ENCODE results near the gene PPARG.
A peak's percentile ranks its signal among the peaks of the same experiment; 100 is the strongest.

The PPARG gene

GRCh38 chr3:12338595-12339546 is 50.0 kb downstream of the PPARG start:
- Mint-ChIP-seq H3K27ac (no peak overlapping the region), H3K4me3 (no peak overlapping the region)
- no peak for ATAC-seq

GRCh38 chr3:12339701-12340480 is 51.0 kb downstream of the PPARG start:
- H3K4me3 Mint-ChIP-seq: no peak overlapping the region
- no peak overlapping the region for H3K27ac Mint-ChIP-seq
- H3K36me3 Mint-ChIP-seq (ENCODE audit: low read depth): no peaks in the 10 kb centered on the region
- DNase-seq (no peak), ATAC-seq (no peak)
- H3K9me3 Mint-ChIP-seq: no peaks in the 10 kb centered on the region
- peaks cover 25% of the 10 kb centered on the region for H3K4me1 Mint-ChIP-seq
- H3K27me3 Mint-ChIP-seq: peaks cover 7% of the 10 kb centered on the region

More at GRCh38 chr3:12338595-12339546, 50.0 kb downstream of the PPARG start:
- no peaks in the 10 kb centered on the region for H3K9me3 Mint-ChIP-seq
- no peaks in the 10 kb centered on the region for H3K36me3 Mint-ChIP-seq (ENCODE audit: low read depth)
- no peak for DNase-seq
- peaks cover 7% of the 10 kb centered on the region for H3K27me3 Mint-ChIP-seq
- peaks cover 25% of the 10 kb centered on the region for H3K4me1 Mint-ChIP-seq

- no peaks in the 10 kb centered on the region for H3K36me3 Mint-ChIP-seq (ENCODE audit: low read depth)
- peaks cover 27% of the 10 kb centered on the region for H3K4me1 Mint-ChIP-seq
- peaks cover 7% of the 10 kb centered on the region for H3K27me3 Mint-ChIP-seq
- DNase-seq: no peak
- H3K27ac Mint-ChIP-seq: no peak overlapping the region
- no peak overlapping the region for H3K4me3 Mint-ChIP-seq
- no peaks in the 10 kb centered on the region for H3K9me3 Mint-ChIP-seq
- no peak for ATAC-seq
These were observed 51.6 kb downstream of the PPARG start for GRCh38 chr3:12340506-12340905.

GRCh38 chr3:12342151-12342550 is 53.3 kb downstream of the PPARG start:
- ATAC-seq: no peak
- no peaks in the 10 kb centered on the region for H3K36me3 Mint-ChIP-seq (ENCODE audit: low read depth)

GRCh38 chr3:12343047-12343501 is 54.2 kb downstream of the PPARG start:
- H3K27me3 Mint-ChIP-seq: peaks cover 13% of the 10 kb centered on the region
- no peak overlapping the region for H3K27ac Mint-ChIP-seq
- H3K4me1 Mint-ChIP-seq: peaks cover 17% of the 10 kb centered on the region
- no peak overlapping the region for H3K4me3 Mint-ChIP-seq
- H3K36me3 Mint-ChIP-seq (ENCODE audit: low read depth): no peaks in the 10 kb centered on the region
- H3K9me3 Mint-ChIP-seq: no peaks in the 10 kb centered on the region
- ATAC-seq (no peak), DNase-seq (no peak)

More at GRCh38 chr3:12342151-12342550, 53.3 kb downstream of the PPARG start:
- no peak for DNase-seq
- Mint-ChIP-seq H3K4me3 (no peak overlapping the region), H3K4me1 (peaks cover 21% of the 10 kb centered on the region), H3K27ac (no peak overlapping the region), H3K27me3 (peaks cover 7% of the 10 kb centered on the region), H3K9me3 (no peaks in the 10 kb centered on the region)

- peaks cover 22% of the 10 kb centered on the region for H3K27me3 Mint-ChIP-seq
- DNase-seq: no peak
- H3K9me3 Mint-ChIP-seq: no peaks in the 10 kb centered on the region
- H3K4me1 Mint-ChIP-seq: peaks cover 15% of the 10 kb centered on the region
- no peak overlapping the region for H3K27ac Mint-ChIP-seq
- H3K4me3 Mint-ChIP-seq: no peak overlapping the region
- ATAC-seq: no peak
- no peaks in the 10 kb centered on the region for H3K36me3 Mint-ChIP-seq (ENCODE audit: low read depth)
These were observed 56.3 kb downstream of the PPARG start for GRCh38 chr3:12345141-12345561.

GRCh38 chr3:12345584-12346494 is 57.0 kb downstream of the PPARG start:
- Mint-ChIP-seq H3K4me3 (no peak overlapping the region), H3K36me3 (ENCODE audit: low read depth) (no peaks in the 10 kb centered on the region), H3K4me1 (peaks cover 15% of the 10 kb centered on the region), H3K27me3 (peaks cover 22% of the 10 kb centered on the region), H3K9me3 (no peaks in the 10 kb centered on the region), H3K27ac (peak overlapping the region; percentile 40)
- DNase-seq (no peak), ATAC-seq (peak; percentile 67)

GRCh38 chr3:12347301-12347700 is 58.4 kb downstream of the PPARG start:
- H3K9me3 Mint-ChIP-seq: no peaks in the 10 kb centered on the region
- H3K27me3 Mint-ChIP-seq: peaks cover 18% of the 10 kb centered on the region
- H3K36me3 Mint-ChIP-seq (ENCODE audit: low read depth): no peaks in the 10 kb centered on the region
- ATAC-seq (no peak), DNase-seq (no peak)
- peaks cover 15% of the 10 kb centered on the region for H3K4me1 Mint-ChIP-seq
- H3K27ac Mint-ChIP-seq: no peak overlapping the region
- no peak overlapping the region for H3K4me3 Mint-ChIP-seq

- H3K27ac Mint-ChIP-seq: no peak overlapping the region
- peaks cover 15% of the 10 kb centered on the region for H3K27me3 Mint-ChIP-seq
- no peaks in the 10 kb centered on the region for H3K36me3 Mint-ChIP-seq (ENCODE audit: low read depth)
- no peaks in the 10 kb centered on the region for H3K9me3 Mint-ChIP-seq
- ATAC-seq (no peak), DNase-seq (no peak)
- no peak overlapping the region for H3K4me3 Mint-ChIP-seq
- peaks cover 15% of the 10 kb centered on the region for H3K4me1 Mint-ChIP-seq
These were observed 61.3 kb downstream of the PPARG start for GRCh38 chr3:12349895-12350811.

GRCh38 chr3:12351145-12351544 is 62.3 kb downstream of the PPARG start:
- Mint-ChIP-seq H3K4me1 (peaks cover 5% of the 10 kb centered on the region), H3K36me3 (ENCODE audit: low read depth) (no peaks in the 10 kb centered on the region), H3K9me3 (no peaks in the 10 kb centered on the region), H3K27me3 (peaks cover 15% of the 10 kb centered on the region), H3K27ac (no peak overlapping the region), H3K4me3 (no peak overlapping the region)
- ATAC-seq (no peak), DNase-seq (no peak)

GRCh38 chr3:12352253-12352652 is 63.4 kb downstream of the PPARG start:
- Mint-ChIP-seq H3K36me3 (ENCODE audit: low read depth) (no peaks in the 10 kb centered on the region), H3K27me3 (peaks cover 14% of the 10 kb centered on the region), H3K4me3 (no peak overlapping the region), H3K4me1 (peaks cover 2% of the 10 kb centered on the region), H3K9me3 (no peaks in the 10 kb centered on the region), H3K27ac (no peak overlapping the region)
- no peak for ATAC-seq
- DNase-seq: no peak

- Mint-ChIP-seq H3K27ac (no peak overlapping the region), H3K9me3 (no peaks in the 10 kb centered on the region), H3K27me3 (peaks cover 9% of the 10 kb centered on the region), H3K4me1 (peaks cover 2% of the 10 kb centered on the region), H3K4me3 (no peak overlapping the region), H3K36me3 (ENCODE audit: low read depth) (no peaks in the 10 kb centered on the region)
- ATAC-seq (no peak), DNase-seq (no peak)
These were observed 63.9 kb downstream of the PPARG start for GRCh38 chr3:12352755-12353154.

GRCh38 chr3:12353796-12354525 is 65.1 kb downstream of the PPARG start:
- Mint-ChIP-seq H3K36me3 (ENCODE audit: low read depth) (no peaks in the 10 kb centered on the region), H3K4me3 (no peak overlapping the region), H3K27me3 (peaks cover 3% of the 10 kb centered on the region), H3K9me3 (no peaks in the 10 kb centered on the region), H3K27ac (no peak overlapping the region), H3K4me1 (peaks cover 2% of the 10 kb centered on the region)
- ATAC-seq: no peak
- no peak for DNase-seq
